Breast epithelium (tissue), 4 donors: Measurements from ENCODE around the gene CDK2. TPM values are rescaled to one million over a fixed set of nuclear protein-coding genes. Genes with fewer than 3 reads are reported as not detected.

Source experiments
- DNase-seq, 2 donors: peaks; one replicate each; pipeline ENCODE4 v3.0.0-alpha.2; 2019; ENCODE audit warnings: low spot score in 2 of 2
- H3K27ac ChIP-seq, 2 donors: fragments of 200-600 bp; sonication (generic) in 1 of 2; one replicate each; pipeline ENCODE4 v1.5.1; 2016 to 2019; ENCODE audit warnings: mild to moderate bottlenecking in 1 of 2
- H3K27me3 ChIP-seq, 2 donors: fragments of 200-600 bp; sonication (generic) in 1 of 2; one replicate each; pipeline versions ENCODE4 v1.5.1 to v1.6.0; 2017 to 2019; ENCODE audit warnings: control low read depth in 1 of 2, mild to moderate bottlenecking in 1 of 2
- H3K36me3 ChIP-seq: fragments of 200-600 bp; one replicate; pipeline ENCODE4 v1.5.1; 2019
- H3K4me1 ChIP-seq, 2 donors: fragments of 200-600 bp; sonication (generic); one replicate each; pipeline ENCODE4 v1.5.1; 2016 to 2019; ENCODE audit warnings: control low read depth in 1 of 2
- H3K4me3 ChIP-seq, 3 donors: fragments of 200-600 bp; sonication (generic); 1 replicate in 2 of 3; 2 replicates in 1 of 3; pipeline ENCODE4 v1.5.1; 2016 to 2019; ENCODE audit warnings: mild to moderate bottlenecking in 3 of 3, moderate library complexity in 2 of 3
- H3K9me3 ChIP-seq, 2 donors: fragments of 200-600 bp; sonication (generic) in 1 of 2; one replicate each; pipeline ENCODE4 v1.5.1; 2016 to 2019; ENCODE audit warnings: control low read depth in 1 of 2
- CTCF ChIP-seq, 3 donors: fragments of 450-650 bp; IDR thresholded peaks; one replicate each; pipeline ENCODE4 v1.5.1; 2016 to 2017; ENCODE audit warnings: antibody characterized with exemption in 3 of 3, mild to moderate bottlenecking in 3 of 3, moderate library complexity in 3 of 3
- POLR2A ChIP-seq: fragments of 450-650 bp; IDR thresholded peaks from one replicate; pipeline ENCODE4 v1.6.1; 2016; ENCODE audit warnings: antibody characterized with exemption, mild to moderate bottlenecking, moderate library complexity
- POLR2AphosphoS5 ChIP-seq, 3 donors: sonication (generic); formaldehyde crosslinking; IDR thresholded peaks; one replicate each; pipeline ENCODE4 v1.6.1; 2017; ENCODE audit warnings: antibody characterized with exemption in 3 of 3
- intact Hi-C: fragments of 100-400 bp; cut with DNase I; formaldehyde crosslinking; loops from one replicate; pipeline ENCODE4 v1.15.1; 2023; ENCODE audit warnings: low total_unique reads
- total RNA-seq, 3 donors: library from RNA; depleted of rRNA; stranded (reverse); fragments of >200 nt; gene quantifications; one replicate each; pipeline ENCODE4 v1.1.0, GENCODE V29; 2016

The CDK2 gene
- total RNA-seq, 3 donors from 2014 or later: 8.2 to 27.2 (median 27.1) TPM

DNA sequence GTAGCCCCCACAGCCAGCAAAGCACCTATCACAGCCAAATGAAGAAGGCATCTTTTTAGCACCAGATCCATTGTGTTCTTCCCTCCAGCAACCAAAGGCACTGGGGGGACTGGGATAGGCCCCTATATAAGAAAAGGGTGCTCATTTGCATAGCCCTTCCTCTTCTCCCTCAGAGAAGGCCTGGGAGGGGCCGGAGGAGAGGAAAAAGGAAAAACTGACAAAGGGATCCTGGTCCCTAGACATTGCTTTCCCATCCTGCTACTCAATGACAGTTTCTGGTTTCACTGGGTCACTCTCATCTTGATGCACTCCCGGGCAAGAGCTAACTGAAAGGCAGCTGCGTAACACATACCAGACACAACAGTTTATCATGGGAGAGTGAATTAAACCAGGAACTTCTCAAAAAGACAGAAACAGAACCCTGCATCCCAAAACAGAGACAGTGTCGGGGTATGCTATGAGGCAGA, 656 bp upstream of the CDK2 start, which contains the start of gene PMEL:
Gene PMEL (minus strand): TSS at position 102 of the 467 bp plus-strand sequence. CDS start 31 bp downstream, at position 71.
- TF ChIP-seq POLR2AphosphoS5 (IDR thresholded peaks at IDR 0.05) (no peak), POLR2A (no peak), CTCF (IDR thresholded peaks at IDR 0.05) (no peak)
- Histone ChIP-seq H3K27me3 (no peaks in the 10 kb centered on the region), H3K27ac (peak within 1 kb of the TSS; percentile 95), H3K4me3 (peak within 1 kb of the TSS; percentile 66 to 94 (median 87)), H3K9me3 (no peaks in the 10 kb centered on the region), H3K4me1 (peaks cover 0 to 12% of the 10 kb centered on the region in 2 donors), H3K36me3 (no peaks in the 10 kb centered on the region)
- intact Hi-C loops: loop anchor here (10.0 kb wide), 1 partner anchor 1961 kb away; the partner anchor contains the start of genes HOXC8 and HOXC9
- DNase-seq: no peak

GRCh38 chr12:55969356-55969755, 2.7 kb downstream of the CDK2 start:
- TF ChIP-seq CTCF (IDR thresholded peaks at IDR 0.05) (no peak), POLR2A (no peak), POLR2AphosphoS5 (IDR thresholded peaks at IDR 0.05) (no peak)
- H3K36me3 ChIP-seq: no peaks in the 10 kb centered on the region
- no peak overlapping the region for H3K27ac ChIP-seq
- no peak for DNase-seq
- H3K9me3 ChIP-seq: no peaks in the 10 kb centered on the region
- no peaks in the 10 kb centered on the region for H3K27me3 ChIP-seq
- intact Hi-C loops: loop anchor here (10.0 kb wide), 1 partner anchor 1965 kb away; the partner anchor contains the start of genes HOXC8 and HOXC9
- H3K4me3 ChIP-seq: no peak overlapping the region
- H3K4me1 ChIP-seq: peaks cover 0 to 12% of the 10 kb centered on the region in 2 donors

DNA sequence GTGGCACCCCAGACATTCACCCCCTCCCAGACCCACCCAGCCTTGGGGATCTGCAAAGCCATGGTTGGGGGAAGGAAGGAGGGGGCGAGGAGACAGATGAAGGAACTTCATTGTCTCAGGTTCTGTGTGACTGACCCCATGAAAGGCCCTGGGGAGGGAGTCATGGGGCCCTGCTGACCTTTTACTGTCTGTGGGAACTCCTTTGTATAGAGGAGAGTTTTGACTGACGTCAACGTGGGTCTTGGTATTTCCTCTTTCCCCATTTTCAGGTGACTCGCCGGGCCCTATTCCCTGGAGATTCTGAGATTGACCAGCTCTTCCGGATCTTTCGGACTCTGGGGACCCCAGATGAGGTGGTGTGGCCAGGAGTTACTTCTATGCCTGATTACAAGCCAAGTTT, 4.1 kb downstream of the CDK2 start:
- H3K27ac ChIP-seq: peak overlapping the region; percentile 83 to 98
- no peak for DNase-seq
- no peaks in the 10 kb centered on the region for H3K9me3 ChIP-seq
- H3K4me3 ChIP-seq: no peak overlapping the region
- intact Hi-C loops: loop anchor here (10.0 kb wide), 1 partner anchor 1134 kb away; no protein-coding TSS in a partner anchor
- no peaks in the 10 kb centered on the region for H3K36me3 ChIP-seq
- H3K4me1 ChIP-seq: peaks cover 0 to 10% of the 10 kb centered on the region in 2 donors
- TF ChIP-seq POLR2AphosphoS5 (IDR thresholded peaks at IDR 0.05) (no peak), POLR2A (no peak), CTCF (IDR thresholded peaks at IDR 0.05) (no peak)
- no peaks in the 10 kb centered on the region for H3K27me3 ChIP-seq

- Histone ChIP-seq H3K27ac (peak overlapping the region; percentile 83 to 98), H3K27me3 (no peaks in the 10 kb centered on the region), H3K4me1 (peaks cover 0 to 7% of the 10 kb centered on the region in 2 donors), H3K9me3 (no peaks in the 10 kb centered on the region), H3K4me3 (no peak overlapping the region), H3K36me3 (no peaks in the 10 kb centered on the region)
- intact Hi-C loops: loop anchor here (10.0 kb wide), 1 partner anchor 1133 kb away; no protein-coding TSS in a partner anchor
- peak in 1 of 2 donors; percentile 82 for DNase-seq
- TF ChIP-seq CTCF (IDR thresholded peaks at IDR 0.05): no peak
- TF ChIP-seq POLR2AphosphoS5 (IDR thresholded peaks at IDR 0.05): peak in 1 of 3 donors; percentile 41
Observed at GRCh38 chr12:55972042-55972441, 5.4 kb downstream of the CDK2 start.

- TF ChIP-seq POLR2AphosphoS5 (IDR thresholded peaks at IDR 0.05) (no peak), POLR2A (no peak), CTCF (IDR thresholded peaks at IDR 0.05) (no peak)
- H3K4me3 ChIP-seq: peak overlapping the region; percentile 56 to 97 (median 71)
- intact Hi-C loops: loop anchor here (10.0 kb wide), 1 partner anchor 1132 kb away; no protein-coding TSS in a partner anchor
- no peaks in the 10 kb centered on the region for H3K27me3 ChIP-seq
- no peaks in the 10 kb centered on the region for H3K9me3 ChIP-seq
- H3K36me3 ChIP-seq: no peaks in the 10 kb centered on the region
- H3K27ac ChIP-seq: peak overlapping the region; percentile 97 to 98
- peaks cover 0 to 5% of the 10 kb centered on the region in 2 donors for H3K4me1 ChIP-seq
- no peak for DNase-seq
Observed at GRCh38 chr12:55972456-55972855, 5.8 kb downstream of the CDK2 start.
